H1 (cell line): Measurements from ENCODE around the gene R3HDM1. TPM values are rescaled to one million over a fixed set of nuclear protein-coding genes. Genes with fewer than 3 reads are reported as not detected.
A peak's percentile ranks its signal among the peaks of the same experiment; 100 is the strongest.

ENCODE experiments used
- CTCF ChIA-PET: fragments of 300-600 bp; sonication (Branson Sonifier 250); formaldehyde crosslinking; loops from one replicate; lab custom pipeline; 2021; ENCODE audit not compliant: partially characterized antibody; lab: Charles Lee
- POLR2A ChIA-PET: fragments of 300-600 bp; sonication (Branson Sonifier 250); formaldehyde crosslinking; loops from one replicate; lab custom pipeline; 2021; ENCODE audit warnings: inconsistent platforms; ENCODE audit not compliant: partially characterized antibody; lab: Charles Lee
- DNase-seq, 2 experiments: peaks; one replicate each; pipeline versions ENCODE4 v3.0.0 to v3.0.0-alpha.2; 2010 to 2022; ENCODE audit warnings: low spot score in 2 of 2, low read depth in 1 of 2, mixed read lengths in 1 of 2
- FAIRE-seq: peaks from 2 replicates; lab custom pipeline; 2011; peaks lifted over from hg19 to GRCh38; lab: Jason Lieb, UNC
- H2AFZ ChIP-seq: 2 replicates; pipeline ENCODE4 v1.8.1; 2012; ENCODE audit warnings: low read length, inconsistent platforms
- H2AK5ac ChIP-seq: 2 replicates; pipeline ENCODE4 v1.6.1; 2013; ENCODE audit warnings: low read depth, low read length
- H2BK120ac ChIP-seq: replicated peaks from 2 replicates; pipeline ENCODE3; 2013; ENCODE audit warnings: low read depth, low read length, inconsistent platforms
- H2BK12ac ChIP-seq: 2 replicates; pipeline ENCODE4 v1.6.1; 2013; ENCODE audit warnings: low read depth, low read length
- H2BK15ac ChIP-seq: 2 replicates; pipeline ENCODE4 v1.6.1; 2013; ENCODE audit warnings: low read length
- H2BK20ac ChIP-seq: 2 replicates; pipeline ENCODE4 v1.6.1; 2013; ENCODE audit warnings: low read length
- H2BK5ac ChIP-seq: 2 replicates; pipeline ENCODE4 v1.6.1; 2013; ENCODE audit warnings: low read depth, low read length
- H3K14ac ChIP-seq: 2 replicates; pipeline ENCODE4 v1.6.1; 2013; ENCODE audit warnings: inconsistent platforms; ENCODE audit not compliant: insufficient read length
- H3K18ac ChIP-seq: 2 replicates; pipeline ENCODE4 v1.6.1; 2013; ENCODE audit warnings: low read length; ENCODE audit errors: extremely low read depth
- H3K23ac ChIP-seq: 2 replicates; pipeline ENCODE4 v1.6.1; 2013; ENCODE audit warnings: inconsistent platforms; ENCODE audit not compliant: insufficient read length
- H3K23me2 ChIP-seq: 2 replicates; pipeline ENCODE4 v1.6.1; 2013; ENCODE audit warnings: low read depth, low read length
- H3K27ac ChIP-seq: 2 replicates; pipeline ENCODE4 v1.6.1; 2011; ENCODE audit warnings: low read depth, low read length, inconsistent platforms
- H3K27me3 ChIP-seq, 4 experiments: replicated peaks in 1 of 4; 1 replicate in 1 of 4; 2 replicates in 3 of 4; pipeline versions ENCODE4 v1.6.1 to v1.8.1; 2011 to 2013; ENCODE audit warnings: low read length in 3 of 4, mild to moderate bottlenecking in 3 of 4, inconsistent platforms in 2 of 4, mixed read lengths in 2 of 4, moderate library complexity in 1 of 4; ENCODE audit not compliant: control insufficient read depth in 3 of 4, insufficient read depth in 3 of 4; ENCODE audit errors: extremely low read depth in 1 of 4
- H3K36me3 ChIP-seq, 4 experiments: 2 replicates each; pipeline versions ENCODE4 v1.6.1 to v1.8.1; 2011 to 2013; ENCODE audit warnings: mild to moderate bottlenecking in 4 of 4, low read length in 3 of 4, moderate library complexity in 2 of 4, control low read depth in 1 of 4, inconsistent platforms in 1 of 4; ENCODE audit not compliant: insufficient read depth in 4 of 4, control insufficient read depth in 2 of 4
- H3K4ac ChIP-seq: replicated peaks from 2 replicates; pipeline ENCODE3; 2013; ENCODE audit warnings: low read length, low read depth, mixed read lengths, inconsistent platforms; ENCODE audit not compliant: insufficient read length
- H3K4me1 ChIP-seq, 4 experiments: replicated peaks in 1 of 4; 1 replicate in 1 of 4; 2 replicates in 3 of 4; pipeline versions ENCODE4 v1.6.1 to v1.8.1; 2011 to 2013; ENCODE audit warnings: low read length in 3 of 4, inconsistent platforms in 2 of 4, mixed read lengths in 1 of 4; ENCODE audit not compliant: insufficient read depth in 4 of 4, control insufficient read depth in 3 of 4
- H3K4me2 ChIP-seq, 2 experiments: 2 replicates each; pipeline versions ENCODE4 v1.6.1 to v1.8.1; 2011 to 2013; ENCODE audit warnings: low read depth in 2 of 2, low read length in 2 of 2, control low read depth in 1 of 2, inconsistent platforms in 1 of 2, mild to moderate bottlenecking in 1 of 2; ENCODE audit not compliant: insufficient read depth in 1 of 2
- H3K4me3 ChIP-seq, 4 experiments: fragments of 200-600, 300-600 bp in 1 of 4; sonication (generic), shearing (Covaris generic), sonication (Bioruptor Twin) in 1 of 4; 2 replicates each; pipeline versions ENCODE4 v1.5.1 to v1.8.1; 2011 to 2016; ENCODE audit warnings: low read length in 4 of 4, low read depth in 3 of 4, control low read depth in 2 of 4, inconsistent platforms in 2 of 4, mild to moderate bottlenecking in 2 of 4, mixed read lengths in 1 of 4, moderate library complexity in 1 of 4; ENCODE audit not compliant: insufficient read depth in 2 of 4; ENCODE audit errors: extremely low read depth in 1 of 4
- H3K56ac ChIP-seq: replicated peaks from 2 replicates; pipeline ENCODE3; 2013; ENCODE audit warnings: low read depth, mild to moderate bottlenecking, mixed read lengths, low read length, inconsistent platforms; ENCODE audit not compliant: insufficient read length
- H3K79me1 ChIP-seq: 2 replicates; pipeline ENCODE4 v1.6.1; 2013; ENCODE audit warnings: low read depth, low read length, control low read depth
- H3K79me2 ChIP-seq, 2 experiments: 2 replicates each; pipeline versions ENCODE4 v1.6.1 to v1.8.1; 2012 to 2013; ENCODE audit warnings: low read length in 2 of 2, mild to moderate bottlenecking in 2 of 2, inconsistent platforms in 1 of 2; ENCODE audit not compliant: insufficient read depth in 2 of 2, control insufficient read depth in 1 of 2
- H3K9ac ChIP-seq, 4 experiments: replicated peaks in 1 of 4; 1 replicate in 1 of 4; 2 replicates in 3 of 4; pipeline versions ENCODE4 v1.6.1 to v1.8.1; 2011 to 2013; ENCODE audit warnings: low read depth in 3 of 4, low read length in 3 of 4, control low read depth in 2 of 4, mild to moderate bottlenecking in 2 of 4, moderate library complexity in 2 of 4, inconsistent platforms in 1 of 4; ENCODE audit errors: extremely low read depth in 1 of 4
- H3K9me3 ChIP-seq, 2 experiments: 2 replicates each; pipeline versions ENCODE4 v1.6.1 to v1.8.1; 2012 to 2013; ENCODE audit warnings: mild to moderate bottlenecking in 2 of 2, moderate library complexity in 2 of 2, control low read depth in 1 of 2, inconsistent platforms in 1 of 2, low read depth in 1 of 2, low read length in 1 of 2, mixed read lengths in 1 of 2; ENCODE audit not compliant: insufficient read depth in 2 of 2
- H4K20me1 ChIP-seq, 2 experiments: replicated peaks in 1 of 2; 2 replicates each; pipeline versions ENCODE3 to v1.8.1; 2011 to 2013; ENCODE audit warnings: inconsistent platforms in 2 of 2, low read length in 2 of 2, mild to moderate bottlenecking in 1 of 2; ENCODE audit not compliant: insufficient read depth in 2 of 2, control insufficient read depth in 1 of 2
- H4K5ac ChIP-seq: 2 replicates; pipeline ENCODE4 v1.6.1; 2013; ENCODE audit warnings: low read length, low read depth, mixed read lengths, inconsistent platforms; ENCODE audit not compliant: insufficient read length
- H4K8ac ChIP-seq: 2 replicates; pipeline ENCODE4 v1.8.0; 2013; ENCODE audit warnings: mild to moderate bottlenecking, moderate library complexity, low read length, inconsistent platforms; ENCODE audit not compliant: insufficient read depth; ENCODE audit errors: extremely low read depth
- H4K91ac ChIP-seq: replicated peaks from 2 replicates; pipeline ENCODE3; 2013; ENCODE audit warnings: low read length, mixed read lengths, inconsistent platforms; ENCODE audit not compliant: insufficient read length
- ASH2L ChIP-seq: fragments of 200-600, 300-600 bp; sonication (generic); IDR thresholded peaks from one replicate; pipeline ENCODE4 v1.7.1; 2017; ENCODE audit warnings: low read length
- BRCA1 ChIP-seq: IDR thresholded peaks from 2 replicates; pipeline ENCODE4 v1.6.1; 2012; ENCODE audit warnings: low read depth, low read length, improper control_type of control experiment
- CHD2 ChIP-seq: IDR thresholded peaks from 2 replicates; pipeline ENCODE4 v1.6.1; 2012; ENCODE audit warnings: low read length, improper control_type of control experiment
- CREB1 ChIP-seq: IDR thresholded peaks from 2 replicates; pipeline ENCODE4 v1.6.1; 2012; ENCODE audit warnings: inconsistent platforms
- GABPA ChIP-seq: IDR thresholded peaks from 2 replicates; pipeline ENCODE4 v1.6.1; 2011; ENCODE audit warnings: mild to moderate bottlenecking, low read length, moderate library complexity, borderline replicate concordance; ENCODE audit not compliant: insufficient read depth
- SP1 ChIP-seq: IDR thresholded peaks from 2 replicates; pipeline ENCODE4 v1.6.1; 2011; ENCODE audit warnings: low read depth, low read length
- SRF ChIP-seq: IDR thresholded peaks from 2 replicates; pipeline ENCODE4 v1.6.1; 2011; ENCODE audit warnings: mild to moderate bottlenecking, low read depth, low read length, moderate library complexity
- TAF1 ChIP-seq: IDR thresholded peaks from 2 replicates; pipeline ENCODE4 v1.6.1; 2011; ENCODE audit warnings: mild to moderate bottlenecking, low read depth, low read length
- TCF12 ChIP-seq: IDR thresholded peaks from 2 replicates; pipeline ENCODE4 v1.6.1; 2011; ENCODE audit warnings: low read depth, mild to moderate bottlenecking, low read length
- WGBS, 2 experiments: shearing (Covaris generic) in 1 of 2; methylation state at CpG; one replicate each; pipeline versions ENCODE4 v1.1.6 to v1.1.7; 2013 to 2015; ENCODE audit warnings: low lambda C conversion rate in 2 of 2, mixed read lengths in 2 of 2, inconsistent platforms in 1 of 2, low coverage in 1 of 2, missing lambda C conversion rate in 1 of 2; ENCODE audit not compliant: insufficient replicate concordance in 2 of 2, insufficient coverage in 1 of 2, insufficient read length in 1 of 2; ENCODE audit errors: extremely low coverage in 1 of 2, missing lambda C conversion rate in 1 of 2; 5-methylcytosine and 5-hydroxymethylcytosine counted together
- long read RNA-seq, 2 experiments: library from RNA in 1 of 2; library from capped mRNA in 1 of 2; stranded (forward); transcript quantifications; one replicate each; pipeline ENCODE4 v2.0.0, GENCODE V29; 2021; ENCODE audit warnings: inconsistent platforms in 1 of 2
- polyA minus RNA-seq, 3 experiments: library from RNA; depleted of rRNA, polyadenylated mRNA; stranded (reverse); fragments of >200 nt; gene quantifications; 1 replicate in 2 of 3; 2 replicates in 1 of 3; pipeline ENCODE4 v1.2.3, GENCODE V29; 2011
- polyA plus RNA-seq, 7 experiments: library from polyadenylated mRNA; depleted of rRNA in 3 of 7; stranded (reverse) in 5 of 7; unstranded in 2 of 7; fragments of >200 nt in 5 of 7; fragments of 200-250 nt in 2 of 7; gene quantifications; 1 replicate in 5 of 7; 2 replicates in 1 of 7; 4 replicates in 1 of 7; pipeline versions ENCODE4 v1.2.1 to v1.2.3, GENCODE V29; 2011 to 2013; ENCODE audit warnings: missing spikeins in 2 of 7, mixed read lengths in 2 of 7
- total RNA-seq: library from RNA; stranded (reverse); fragmentation: NEBNext Ultra II Directional; extraction: Animal tissue kit (Norgen Biotek cat#: 25700); gene quantifications from 2 replicates; pipeline ENCODE4 v1.2.1, GENCODE V29; 2021

The R3HDM1 gene
- total RNA-seq (72.0 and 77.7 TPM in 2 replicates), polyA plus RNA-seq (2011; rRNA removed) (103 and 120 TPM in 2 replicates), polyA minus RNA-seq (2011; rRNA and poly(A)+ RNA removed) (89.2 and 97.8 TPM in 2 replicates)
- polyA plus RNA-seq (2011; cell fraction: cytosol; rRNA removed): 54.9 TPM
- polyA plus RNA-seq (2011; cell fraction: nucleus; rRNA removed): 169 TPM
- 36.7 to 48.1 TPM (median 45.8 TPM) in 4 replicates for polyA plus RNA-seq (2012, experiment 1 of 2)
- 5.2 TPM for polyA plus RNA-seq (2012, experiment 2 of 2)
- polyA plus RNA-seq (2013, experiment 1 of 2): 66.7 TPM
- polyA plus RNA-seq (2013, experiment 2 of 2): 67.7 TPM
- 41.0 TPM for polyA minus RNA-seq (2011; cell fraction: cytosol; rRNA and poly(A)+ RNA removed)
- 204 TPM for polyA minus RNA-seq (2011; cell fraction: nucleus; rRNA and poly(A)+ RNA removed)
- long read RNA-seq, experiment 1, full-length matches to known transcripts: 1 of 47 reads
- long read RNA-seq, experiment 1, partial matches to known transcripts: 35 of 47 reads
- long read RNA-seq, experiment 1, other reads (novel, unspliced or antisense): 11 of 47 reads
- long read RNA-seq, experiment 2, partial matches to known transcripts: 6 of 11 reads
- long read RNA-seq, experiment 2, other reads (novel, unspliced or antisense): 5 of 11 reads

GRCh38 chr2:135531231-135532197 is at the start of gene R3HDM1:
Gene R3HDM1 (plus strand): TSS chr2:135531484. CDS start chr2:135604846, 73,362 bp downstream.
- 3% methylated on average over 31 of the region's 75 CpGs; no CpG with 5 or more reads in 1 of the 2 experiments for WGBS, 2 experiments
- Histone ChIP-seq H2BK120ac (no peak within 1 kb of the TSS), H3K27me3 (no peaks in the 10 kb centered on the region), H3K14ac (no peak within 1 kb of the TSS), H4K91ac (peak within 1 kb of the TSS; percentile 74), H3K23me2 (no peaks in the 10 kb centered on the region; the same call in none of the 2 replicates), H3K4me3 (peak within 1 kb of the TSS; percentile 75 to 94 (median 83)), H3K18ac (peak within 1 kb of the TSS; percentile 91), H3K36me3 (peaks cover 0 to 8% (median 0%) of the 10 kb centered on the region in 4 experiments; a peak in 3 of 8 replicates), H3K23ac (no peak within 1 kb of the TSS), H3K4me2 (peak within 1 kb of the TSS; percentile 59 to 76), H3K4me1 (no peaks in the 10 kb centered on the region), H2BK12ac (peak within 1 kb of the TSS; percentile 51; the same call in 1 of the 2 replicates), H4K5ac (peak within 1 kb of the TSS; percentile 95), H2BK5ac (peak within 1 kb of the TSS; percentile 80), H2AFZ (peak within 1 kb of the TSS; percentile 93), H3K56ac (peak within 1 kb of the TSS; percentile 79), H3K9ac (peak within 1 kb of the TSS; percentile 90 to 96 (median 93)), H3K27ac (peak within 1 kb of the TSS; percentile 95), H4K20me1 (peaks cover 0 to 2% of the 10 kb centered on the region in 2 experiments), H2AK5ac (no peak within 1 kb of the TSS), H3K4ac (no peak within 1 kb of the TSS), H3K79me1 (no peaks in the 10 kb centered on the region; the same call in 1 of the 2 replicates), H2BK15ac (no peak within 1 kb of the TSS), H2BK20ac (no peak within 1 kb of the TSS), H3K9me3 (peaks cover 0 to 3% of the 10 kb centered on the region in 2 experiments; a peak in 1 of 4 replicates), H4K8ac (peak within 1 kb of the TSS; percentile 94; the same call in 1 of the 2 replicates), H3K79me2 (peaks cover 0 to 73% of the 10 kb centered on the region in 2 experiments; a peak in 3 of 4 replicates)
- no peak for FAIRE-seq
- DNase-seq: peak; percentile 93 to 98
- ChIA-PET POLR2A (interaction anchor here (0.8 to 2.3 kb wide), 18 partner anchors 9 to 613 kb away, joined by 3 to 12 read pairs (median 4); partner anchors contain the start of gene CCNT2), CTCF (interaction anchor here (0.5 to 2.0 kb wide), 5 partner anchors 11 to 1402 kb away, joined by 3 to 6 read pairs (median 3); no protein-coding TSS in a partner anchor)
- TF ChIP-seq SRF (no peak), BRCA1 (no peak), ASH2L (peak; percentile 97), CREB1 (peak; percentile 46; the same call in 1 of the 2 replicates), TAF1 (peak; percentile 73), CHD2 (peak; percentile 83), TCF12 (no peak), SP1 (peak; percentile 94), GABPA (no peak)
